GM21576 (cell line): ENCODE data around the gene SDR9C7.
"Not testable (repeated sequence)": the region's sequence is repeated elsewhere in the genome, so short reads cannot be mapped to it uniquely, and the experiment has no call there.

ENCODE experiments used
- ATAC-seq: cut with Tn5 transposase; IDR thresholded peaks from one replicate; pipeline ENCODE4 v1.9.1; 2021; ENCODE audit warnings: mild to moderate bottlenecking, moderate library complexity; ENCODE audit not compliant: unreplicated experiment

SDR9C7 gene

DNA sequence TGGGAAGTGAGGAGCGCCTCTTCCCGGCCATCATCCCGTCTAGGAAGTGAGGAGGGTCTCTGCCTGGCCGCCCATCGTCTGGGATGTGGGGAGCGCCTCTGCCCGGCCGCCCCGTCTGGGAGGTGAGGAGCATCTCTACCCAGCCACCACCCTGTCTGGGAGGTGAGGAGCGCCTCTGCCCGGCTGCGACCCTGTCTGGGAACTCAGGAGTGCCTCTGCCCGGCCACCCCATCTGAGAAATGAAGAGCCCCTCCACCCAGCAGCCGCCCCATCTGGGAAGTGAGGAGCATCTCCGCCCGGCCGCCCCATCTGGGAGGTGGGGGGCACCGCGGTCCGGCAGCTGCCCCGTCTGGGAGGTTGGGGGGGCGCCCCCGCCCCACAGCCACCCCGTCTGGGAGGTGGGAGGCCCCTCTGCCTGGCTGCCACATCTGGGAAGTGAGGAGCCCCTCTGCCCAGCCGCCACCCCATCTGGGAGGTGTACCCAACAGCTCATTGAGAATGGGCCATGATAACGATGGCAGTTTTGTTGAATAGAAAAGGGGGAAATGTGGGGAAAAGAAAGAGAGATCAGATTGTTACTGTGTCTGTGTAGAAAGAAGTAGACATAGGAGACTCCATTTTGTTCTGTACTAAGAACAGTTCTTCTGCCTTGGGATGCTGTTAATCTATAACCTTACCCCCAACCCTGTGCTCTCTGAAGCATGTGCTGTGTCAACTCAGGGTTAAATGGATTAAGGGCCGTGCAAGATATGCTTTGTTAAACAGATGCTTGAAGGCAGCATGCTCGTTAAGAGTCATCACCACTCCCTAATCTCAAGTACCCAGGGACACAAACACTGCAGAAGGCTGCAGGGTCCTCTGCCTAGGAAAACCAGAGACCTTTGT is 54.7 kb downstream of the SDR9C7 start:
- not testable (repeated sequence) for ATAC-seq

DNA sequence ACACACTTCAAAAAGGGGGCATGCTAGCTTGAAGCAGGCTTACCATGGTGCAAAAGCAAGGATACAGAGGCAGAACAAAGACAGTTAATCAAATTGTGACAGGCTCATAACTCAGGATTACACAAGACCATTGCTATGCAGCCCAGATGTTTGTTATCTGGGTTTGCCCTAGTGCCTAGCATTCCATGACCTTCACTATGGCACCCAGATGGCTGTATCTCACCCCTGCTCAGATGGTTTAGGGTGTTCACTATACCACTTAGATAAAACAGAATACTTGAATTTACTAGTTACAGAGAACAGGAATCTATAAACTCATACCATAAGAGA is 56.2 kb downstream of the SDR9C7 start:
- no peak for ATAC-seq

DNA sequence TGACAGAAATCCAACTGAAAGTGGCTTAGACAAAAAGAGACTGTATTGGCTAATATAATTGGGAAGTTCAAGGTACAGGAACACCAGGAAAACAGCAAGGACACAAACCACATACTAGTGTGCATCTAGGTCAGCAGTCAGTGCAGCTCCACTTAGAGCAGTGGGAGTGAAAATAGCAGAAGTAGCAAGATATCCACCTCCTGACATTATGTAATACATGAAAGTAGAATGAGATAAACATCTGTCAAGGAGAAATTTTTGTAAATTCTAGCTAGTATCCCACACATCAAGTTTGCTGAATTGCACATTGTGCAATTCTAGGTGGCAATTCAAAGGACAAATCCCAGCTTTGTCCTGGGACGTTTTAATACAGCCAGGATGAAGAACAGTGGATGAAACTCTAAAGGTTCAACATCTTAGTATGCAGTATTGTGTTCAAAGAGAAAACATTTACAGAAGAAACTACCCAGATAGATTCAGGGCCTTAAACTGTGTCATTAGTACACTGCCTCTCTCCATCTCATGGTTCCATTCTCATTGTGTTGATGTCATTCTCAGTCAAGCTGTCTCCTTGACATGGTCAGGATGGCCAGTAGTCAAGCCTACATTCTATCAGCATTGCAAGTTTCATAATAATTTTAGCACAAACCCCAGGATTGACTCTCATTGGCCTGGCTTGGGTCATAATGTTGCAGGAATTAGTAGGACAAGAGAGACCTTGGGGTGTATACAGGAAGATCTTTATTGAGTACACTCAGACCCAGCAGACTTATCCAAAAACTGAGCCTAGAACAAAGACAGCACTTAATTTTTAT is 56.8 kb downstream of the SDR9C7 start:
- no peak for ATAC-seq

DNA sequence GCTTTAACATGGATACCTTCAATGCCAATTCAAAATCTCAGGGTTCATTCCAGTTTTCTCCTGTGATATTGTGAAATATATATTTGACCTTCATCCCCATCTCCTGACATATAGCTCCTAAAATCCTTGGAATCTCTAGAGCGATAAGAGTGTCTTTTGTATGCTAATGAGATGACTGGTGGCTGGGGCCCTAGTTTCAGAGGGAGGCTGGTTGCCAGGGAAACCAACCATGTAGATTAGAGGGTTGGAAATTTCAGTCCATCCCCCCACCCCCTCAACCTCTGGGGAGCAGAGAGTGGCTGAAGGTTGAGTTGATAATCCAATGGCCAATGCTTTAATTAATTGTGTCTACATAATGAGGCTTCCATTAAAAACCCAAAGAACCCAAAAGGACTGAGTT is 59.4 kb downstream of the SDR9C7 start:
- ATAC-seq: no peak

DNA sequence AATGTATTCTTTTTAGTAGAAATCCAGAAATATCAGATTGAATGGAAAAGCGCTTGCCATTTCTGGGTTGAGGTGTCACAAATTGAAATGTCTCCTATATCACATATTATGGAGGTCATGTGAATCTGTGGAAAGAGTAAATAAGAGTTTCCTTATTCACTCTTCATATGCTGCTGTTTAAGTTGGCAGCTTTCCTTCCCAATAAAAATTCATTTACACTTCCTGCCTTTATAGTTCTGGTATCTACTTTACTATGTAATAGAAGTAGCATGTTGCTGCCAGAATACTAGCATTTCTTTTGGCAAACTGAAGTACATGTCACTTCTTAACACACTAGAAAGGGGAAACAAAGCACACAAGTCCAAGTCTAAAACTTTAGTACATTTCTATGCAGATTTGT is 60.8 kb downstream of the SDR9C7 start:
- no peak for ATAC-seq
